ENCODE measurements around the gene STAT2. TPM values are rescaled to one million over a fixed set of nuclear protein-coding genes. Genes with fewer than 3 reads are reported as not detected.
A peak's percentile ranks its signal among the peaks of the same experiment; 100 is the strongest.

STAT2 gene
- total RNA-seq, 1 donor from 2014 or later: 70.0 TPM

DNA sequence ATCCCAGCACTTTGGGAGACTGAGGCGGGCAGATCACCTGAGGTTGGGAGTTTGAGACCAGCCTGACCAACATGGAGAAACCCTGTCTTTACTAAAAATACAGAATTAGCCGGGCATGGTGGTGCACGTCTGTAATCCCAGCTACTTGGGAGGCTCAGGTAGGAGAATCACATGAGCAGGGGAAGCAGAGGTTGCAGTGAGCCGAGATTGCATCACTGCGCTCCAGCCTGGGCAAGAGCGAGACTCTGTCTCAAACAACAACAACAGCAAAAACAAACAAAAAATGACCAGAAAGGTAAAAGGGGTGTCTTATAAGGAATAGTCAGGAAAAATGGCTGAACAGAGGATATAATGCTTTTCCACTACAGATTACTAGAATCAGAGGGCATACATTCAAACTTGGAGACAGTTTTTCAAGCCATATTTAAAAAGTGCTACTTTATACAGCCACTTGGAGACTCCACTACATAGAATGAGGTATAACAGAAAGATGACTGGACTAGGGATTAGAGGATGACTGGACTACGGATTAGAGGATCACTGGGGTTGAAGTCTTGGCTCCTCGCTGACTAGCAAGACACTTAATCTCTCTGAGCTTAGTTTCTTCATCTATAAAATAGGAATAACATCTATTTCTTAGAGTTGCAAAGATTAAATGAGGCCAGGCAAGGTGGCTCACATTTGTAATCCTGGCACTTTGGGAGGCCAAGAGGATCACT, 54.9 kb downstream of the STAT2 start:
- H3K27ac Mint-ChIP-seq (ENCODE audit: unreplicated experiment): no peak overlapping the region
- TF ChIP-seq, protein P1, sequence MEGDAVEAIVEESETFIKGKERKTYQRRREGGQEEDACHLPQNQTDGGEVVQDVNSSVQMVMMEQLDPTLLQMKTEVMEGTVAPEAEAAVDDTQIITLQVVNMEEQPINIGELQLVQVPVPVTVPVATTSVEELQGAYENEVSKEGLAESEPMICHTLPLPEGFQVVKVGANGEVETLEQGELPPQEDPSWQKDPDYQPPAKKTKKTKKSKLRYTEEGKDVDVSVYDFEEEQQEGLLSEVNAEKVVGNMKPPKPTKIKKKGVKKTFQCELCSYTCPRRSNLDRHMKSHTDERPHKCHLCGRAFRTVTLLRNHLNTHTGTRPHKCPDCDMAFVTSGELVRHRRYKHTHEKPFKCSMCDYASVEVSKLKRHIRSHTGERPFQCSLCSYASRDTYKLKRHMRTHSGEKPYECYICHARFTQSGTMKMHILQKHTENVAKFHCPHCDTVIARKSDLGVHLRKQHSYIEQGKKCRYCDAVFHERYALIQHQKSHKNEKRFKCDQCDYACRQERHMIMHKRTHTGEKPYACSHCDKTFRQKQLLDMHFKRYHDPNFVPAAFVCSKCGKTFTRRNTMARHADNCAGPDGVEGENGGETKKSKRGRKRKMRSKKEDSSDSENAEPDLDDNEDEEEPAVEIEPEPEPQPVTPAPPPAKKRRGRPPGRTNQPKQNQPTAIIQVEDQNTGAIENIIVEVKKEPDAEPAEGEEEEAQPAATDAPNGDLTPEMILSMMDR (conservative IDR thresholded peaks at IDR 0.05): no peak
- no peaks in the 10 kb centered on the region for H3K27me3 Mint-ChIP-seq (ENCODE audit: low read depth)
- H3K36me3 Mint-ChIP-seq (ENCODE audit: low read depth): peaks cover 9% of the 10 kb centered on the region
- H3K9me3 Mint-ChIP-seq: no peaks in the 10 kb centered on the region
- DNase-seq (ENCODE audit: low read depth, low spot score): no peak
- peaks cover 16% of the 10 kb centered on the region for H3K4me1 Mint-ChIP-seq
- no peak overlapping the region for H3K4me3 Mint-ChIP-seq

DNA sequence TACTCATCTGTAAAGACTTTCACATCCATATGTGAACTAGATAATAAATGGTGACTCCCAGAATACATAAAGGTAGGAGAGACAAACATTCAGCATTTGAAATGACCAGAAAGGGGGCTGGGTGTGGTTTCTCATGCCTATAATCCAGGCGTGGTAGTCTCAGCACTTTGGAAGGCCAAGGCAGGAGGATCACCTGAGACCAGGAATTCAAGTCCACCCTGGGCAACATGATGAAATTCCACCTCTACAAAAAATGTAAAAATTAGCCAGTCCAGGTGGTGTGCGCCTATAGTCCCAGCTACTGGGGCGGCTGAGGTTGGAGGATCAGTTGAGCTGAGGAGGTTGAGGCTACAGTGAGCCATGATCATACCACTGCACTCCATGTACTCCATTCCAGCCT, 55.6 kb downstream of the STAT2 start:
- H3K4me1 Mint-ChIP-seq: peaks cover 18% of the 10 kb centered on the region
- TF ChIP-seq, protein P1 (conservative IDR thresholded peaks at IDR 0.05): no peak
- H3K36me3 Mint-ChIP-seq (ENCODE audit: low read depth): peaks cover 5% of the 10 kb centered on the region
- DNase-seq (ENCODE audit: low read depth, low spot score): no peak
- H3K27me3 Mint-ChIP-seq (ENCODE audit: low read depth): no peaks in the 10 kb centered on the region
- H3K4me3 Mint-ChIP-seq: no peak overlapping the region
- no peaks in the 10 kb centered on the region for H3K9me3 Mint-ChIP-seq
- H3K27ac Mint-ChIP-seq (ENCODE audit: unreplicated experiment): no peak overlapping the region

DNA sequence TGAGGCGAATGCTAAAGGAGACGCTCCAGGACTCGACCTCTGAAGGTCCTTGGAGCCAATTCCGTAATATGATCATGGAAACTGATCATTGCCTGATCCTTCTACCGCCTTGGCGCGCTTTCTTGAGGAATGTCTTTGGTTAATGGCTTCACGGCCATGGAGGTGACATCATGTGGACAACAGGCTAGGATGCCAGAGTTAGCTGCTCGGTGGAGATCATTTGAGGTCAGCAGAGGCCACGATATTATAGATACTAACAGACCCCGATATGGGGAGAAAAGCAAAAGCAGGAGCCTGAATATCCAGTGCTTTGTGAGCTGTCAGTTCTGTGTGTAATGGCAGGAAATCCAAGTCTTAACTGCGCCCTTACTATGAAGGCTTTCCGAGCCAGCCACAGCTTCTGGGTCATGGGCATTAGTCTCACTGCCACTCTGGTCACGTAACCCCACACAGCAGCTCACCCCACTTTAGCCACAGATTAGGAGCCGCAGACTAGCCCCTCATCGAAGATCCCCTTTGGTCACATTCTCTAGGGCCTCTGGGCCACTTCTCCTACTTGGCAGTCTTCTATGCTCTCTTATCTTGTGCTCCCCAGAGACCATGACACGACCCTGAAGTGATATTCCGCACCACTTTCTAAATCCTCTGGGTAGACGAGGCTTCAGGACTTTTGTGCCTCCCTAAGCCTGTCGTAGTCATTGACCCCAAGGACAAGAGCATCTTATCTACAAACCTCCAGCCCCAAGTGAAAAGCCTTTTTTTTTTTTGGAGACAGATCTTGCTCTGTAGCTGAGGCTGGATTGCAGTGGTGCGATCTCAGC, 59.1 kb downstream of the STAT2 start:
- Mint-ChIP-seq H3K9me3 (no peaks in the 10 kb centered on the region), H3K27me3 (ENCODE audit: low read depth) (no peaks in the 10 kb centered on the region), H3K4me1 (peaks cover 38% of the 10 kb centered on the region), H3K36me3 (ENCODE audit: low read depth) (peaks cover 5% of the 10 kb centered on the region), H3K4me3 (peak overlapping the region; percentile 97), H3K27ac (ENCODE audit: unreplicated experiment) (peak overlapping the region; percentile 90)
- TF ChIP-seq, protein P1 (conservative IDR thresholded peaks at IDR 0.05): no peak
- no peak for DNase-seq (ENCODE audit: low read depth, low spot score)

DNA sequence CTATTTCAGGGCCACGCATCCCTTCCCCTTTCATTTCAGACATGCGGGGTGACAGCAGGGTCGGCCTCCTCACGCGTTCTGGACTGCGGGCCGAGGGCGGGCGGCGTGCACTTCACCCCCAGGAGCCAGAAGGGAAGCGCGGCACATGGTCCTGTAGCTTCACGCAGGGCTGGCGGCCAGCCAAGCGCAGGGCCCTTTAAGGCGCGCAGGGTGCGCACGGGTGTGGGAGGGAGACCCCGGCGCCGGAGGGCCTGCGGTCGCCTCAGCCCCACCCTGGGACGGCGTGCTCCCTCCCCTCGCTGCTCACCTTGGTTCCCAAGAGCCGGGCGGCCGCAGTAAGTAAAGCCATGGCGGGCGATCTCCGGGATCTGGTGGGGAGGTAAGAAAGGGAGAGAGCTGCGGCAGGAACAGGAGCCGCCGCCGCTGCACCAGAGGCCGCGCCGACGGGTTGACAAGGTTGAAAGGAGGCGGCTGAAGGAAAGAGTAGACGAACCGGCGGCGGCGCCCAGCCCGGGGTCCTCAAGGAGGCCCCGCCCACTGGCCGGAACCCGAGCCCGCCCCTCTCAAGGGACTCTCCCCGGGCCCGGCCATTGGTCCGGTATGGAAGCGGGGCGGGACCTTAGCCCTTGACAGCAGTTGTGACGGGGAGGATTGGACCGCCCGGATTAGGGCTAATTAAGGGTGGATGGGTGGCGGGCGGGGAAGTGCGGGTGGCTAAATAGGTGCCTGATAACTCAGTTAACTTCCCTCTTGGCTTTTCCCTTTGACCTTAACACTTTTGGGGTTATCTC, 59.9 kb downstream of the STAT2 start, which contains the start of gene CS:
TSS of gene CS (minus strand) at position 478 of the 791 bp plus-strand sequence. CDS start at position 349, 129 bp downstream.
- no peaks in the 10 kb centered on the region for H3K9me3 Mint-ChIP-seq
- peak within 1 kb of the TSS; percentile 97 for H3K4me3 Mint-ChIP-seq
- H3K36me3 Mint-ChIP-seq (ENCODE audit: low read depth): peaks cover 3% of the 10 kb centered on the region
- H3K4me1 Mint-ChIP-seq: peaks cover 38% of the 10 kb centered on the region
- DNase-seq (ENCODE audit: low read depth, low spot score): peak; percentile 96
- TF ChIP-seq, protein P1 (conservative IDR thresholded peaks at IDR 0.05): no peak
- no peaks in the 10 kb centered on the region for H3K27me3 Mint-ChIP-seq (ENCODE audit: low read depth)
- peak within 1 kb of the TSS; percentile 95 for H3K27ac Mint-ChIP-seq (ENCODE audit: unreplicated experiment)

DNA sequence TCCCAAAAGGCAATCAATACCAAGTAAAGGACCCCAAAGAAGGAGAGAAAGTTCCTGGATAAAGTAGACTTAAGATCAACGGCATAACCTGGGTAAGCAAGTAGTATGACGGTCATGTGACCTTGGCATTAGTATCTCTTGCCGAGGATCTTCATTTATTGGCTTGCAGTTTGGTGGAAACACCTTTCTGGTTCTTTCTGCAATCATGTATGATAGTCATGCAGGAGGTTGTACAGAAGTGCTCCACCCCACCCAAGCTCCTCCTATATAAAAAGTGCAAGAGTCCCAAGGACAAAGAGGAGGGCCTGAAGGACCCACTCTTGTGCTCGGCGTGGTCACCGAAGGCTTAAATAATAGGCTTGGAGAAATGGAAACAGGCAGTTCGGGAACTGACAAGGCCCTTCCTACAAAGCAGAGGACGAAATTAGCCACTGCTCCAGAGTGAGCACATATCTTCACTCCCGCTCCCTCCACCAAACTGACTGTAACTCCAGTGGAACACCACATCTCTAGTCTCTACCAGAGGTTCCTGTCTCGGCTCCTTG, 60.5 kb downstream of the STAT2 start:
- no peaks in the 10 kb centered on the region for H3K27me3 Mint-ChIP-seq (ENCODE audit: low read depth)
- peak overlapping the region; percentile 93 for H3K27ac Mint-ChIP-seq (ENCODE audit: unreplicated experiment)
- no peaks in the 10 kb centered on the region for H3K9me3 Mint-ChIP-seq
- no peak for DNase-seq (ENCODE audit: low read depth, low spot score)
- H3K36me3 Mint-ChIP-seq (ENCODE audit: low read depth): no peaks in the 10 kb centered on the region
- TF ChIP-seq, protein P1 (conservative IDR thresholded peaks at IDR 0.05): no peak
- peak overlapping the region; percentile 97 for H3K4me3 Mint-ChIP-seq
- peaks cover 38% of the 10 kb centered on the region for H3K4me1 Mint-ChIP-seq
